ENCODE results near the gene SNX5.

SNX5 gene

GRCh38 chr20:17919149-17919548 lies 49.4 kb downstream of the SNX5 start:
- Mint-ChIP-seq H3K36me3 (ENCODE audit: low read depth) (no peaks in the 10 kb centered on the region), H3K4me3 (no peak overlapping the region), H3K4me1 (peaks cover 6% of the 10 kb centered on the region), H3K9me3 (no peaks in the 10 kb centered on the region), H3K27ac (no peak overlapping the region), H3K27me3 (ENCODE audit: low read depth, poor library complexity) (peaks cover 5% of the 10 kb centered on the region)
- no peak for DNase-seq
- no peak for TF ChIP-seq CTCF (IDR thresholded peaks at IDR 0.05)

- Mint-ChIP-seq H3K4me3 (no peak overlapping the region), H3K9me3 (no peaks in the 10 kb centered on the region), H3K27ac (no peak overlapping the region), H3K36me3 (ENCODE audit: low read depth) (no peaks in the 10 kb centered on the region), H3K27me3 (ENCODE audit: low read depth, poor library complexity) (peaks cover 8% of the 10 kb centered on the region), H3K4me1 (peaks cover under 1% of the 10 kb centered on the region)
- no peak for DNase-seq
- no peak for TF ChIP-seq CTCF (IDR thresholded peaks at IDR 0.05)
Observed at GRCh38 chr20:17917832-17918618, 50.6 kb downstream of the SNX5 start.

- no peak overlapping the region for H3K4me3 Mint-ChIP-seq
- peaks cover 7% of the 10 kb centered on the region for H3K4me1 Mint-ChIP-seq
- peaks cover 8% of the 10 kb centered on the region for H3K27me3 Mint-ChIP-seq (ENCODE audit: low read depth, poor library complexity)
- no peaks in the 10 kb centered on the region for H3K9me3 Mint-ChIP-seq
- no peak for TF ChIP-seq CTCF (IDR thresholded peaks at IDR 0.05)
- DNase-seq, result no peak
- H3K27ac Mint-ChIP-seq, result no peak overlapping the region
- H3K36me3 Mint-ChIP-seq (ENCODE audit: low read depth), result no peaks in the 10 kb centered on the region
Observed at GRCh38 chr20:17916433-17916891, 52.1 kb downstream of the SNX5 start.

GRCh38 chr20:17914957-17915356 lies 53.6 kb downstream of the SNX5 start:
- TF ChIP-seq CTCF (IDR thresholded peaks at IDR 0.05), result no peak
- Mint-ChIP-seq H3K27me3 (ENCODE audit: low read depth, poor library complexity) (peaks cover 13% of the 10 kb centered on the region), H3K27ac (no peak overlapping the region), H3K36me3 (ENCODE audit: low read depth) (no peaks in the 10 kb centered on the region), H3K4me3 (no peak overlapping the region), H3K9me3 (no peaks in the 10 kb centered on the region), H3K4me1 (peaks cover 21% of the 10 kb centered on the region)
- DNase-seq, result no peak

- H3K9me3 Mint-ChIP-seq, result no peaks in the 10 kb centered on the region
- H3K4me3 Mint-ChIP-seq, result no peak overlapping the region
- H3K27me3 Mint-ChIP-seq (ENCODE audit: low read depth, poor library complexity), result peaks cover 9% of the 10 kb centered on the region
- TF ChIP-seq CTCF (IDR thresholded peaks at IDR 0.05), result no peak
- peaks cover 33% of the 10 kb centered on the region for H3K4me1 Mint-ChIP-seq
- H3K27ac Mint-ChIP-seq, result no peak overlapping the region
- no peaks in the 10 kb centered on the region for H3K36me3 Mint-ChIP-seq (ENCODE audit: low read depth)
- no peak for DNase-seq
Observed at GRCh38 chr20:17912916-17913315, 55.7 kb downstream of the SNX5 start.

- no peak for DNase-seq
- Mint-ChIP-seq H3K36me3 (ENCODE audit: low read depth) (no peaks in the 10 kb centered on the region), H3K4me1 (peaks cover 33% of the 10 kb centered on the region), H3K27me3 (ENCODE audit: low read depth, poor library complexity) (peaks cover 9% of the 10 kb centered on the region), H3K9me3 (no peaks in the 10 kb centered on the region), H3K4me3 (no peak overlapping the region), H3K27ac (no peak overlapping the region)
- TF ChIP-seq CTCF (IDR thresholded peaks at IDR 0.05), result no peak
Observed at GRCh38 chr20:17911927-17912326, 56.7 kb downstream of the SNX5 start.

Data from nephron progenitor cell (in vitro differentiated cells).